Stimulated activated CD8-positive, alpha-beta memory T cell treated with anti-CD3 and anti-CD28 coated beads, Interleukin-4, amount 100 ng/mL, for 24 hours (primary cell): Measurements from ENCODE around the gene HYAL4.
"Not testable (repeated sequence)": the region's sequence is repeated elsewhere in the genome, so short reads cannot be mapped to it uniquely, and the experiment has no call there.

Experiments used
- DNase-seq: peaks from one replicate; pipeline ENCODE4 v3.0.0-alpha.2; 2020; ENCODE audit warnings: low read depth

The HYAL4 gene

GRCh38 chr7:123844712-123845219 lies at the start of gene HYAL4:
TSS of gene HYAL4 (plus strand) at chr7:123845169. CDS start at chr7:123868274, 23,105 bp downstream.
- no peak for DNase-seq

GRCh38 chr7:123795917-123796316 lies 49.1 kb upstream of the HYAL4 start:
- DNase-seq, result no peak

- no peak for DNase-seq
Measured at GRCh38 chr7:123796568-123796967, 48.4 kb upstream of the HYAL4 start.

- no peak for DNase-seq
Measured at GRCh38 chr7:123797673-123798531, 47.1 kb upstream of the HYAL4 start.

GRCh38 chr7:123798532-123799188 lies 46.3 kb upstream of the HYAL4 start:
- DNase-seq, result no peak

GRCh38 chr7:123802249-123802648 lies 42.7 kb upstream of the HYAL4 start:
- no peak for DNase-seq

- DNase-seq, result no peak
Measured at GRCh38 chr7:123805287-123805686, 39.7 kb upstream of the HYAL4 start.

- DNase-seq, result no peak
Measured at GRCh38 chr7:123809471-123809870, 35.5 kb upstream of the HYAL4 start.

GRCh38 chr7:123811056-123811455 lies 33.9 kb upstream of the HYAL4 start:
- no peak for DNase-seq

- no peak for DNase-seq
Measured at GRCh38 chr7:123816916-123817315, 28.1 kb upstream of the HYAL4 start.

- no peak for DNase-seq
Measured at GRCh38 chr7:123819001-123819400, 26.0 kb upstream of the HYAL4 start.

GRCh38 chr7:123819795-123820194 lies 25.2 kb upstream of the HYAL4 start:
- not testable (repeated sequence) for DNase-seq

GRCh38 chr7:123820864-123821263 lies 24.1 kb upstream of the HYAL4 start:
- DNase-seq, result no peak

- no peak for DNase-seq
Measured at GRCh38 chr7:123821320-123821719, 23.6 kb upstream of the HYAL4 start.

GRCh38 chr7:123823898-123824753 lies 20.8 kb upstream of the HYAL4 start:
- peak; percentile 24 for DNase-seq

GRCh38 chr7:123824754-123825067 lies 20.3 kb upstream of the HYAL4 start:
- no peak for DNase-seq

GRCh38 chr7:123828805-123829204 lies 16.2 kb upstream of the HYAL4 start:
- no peak for DNase-seq

- DNase-seq, result no peak
Measured at GRCh38 chr7:123836656-123837055, 8.3 kb upstream of the HYAL4 start.

- DNase-seq, result not testable (repeated sequence)
Measured at GRCh38 chr7:123839106-123839505, 5.9 kb upstream of the HYAL4 start.

GRCh38 chr7:123844142-123844541 lies 827 bp upstream of the HYAL4 start:
- DNase-seq, result not testable (repeated sequence)

GRCh38 chr7:123845823-123846216 lies 851 bp downstream of the HYAL4 start:
- no peak for DNase-seq

- DNase-seq, result no peak
Measured at GRCh38 chr7:123846217-123846891, 1.4 kb downstream of the HYAL4 start.
